NT2/D1 (cell line): ENCODE measurements around the gene DONSON.
"Not testable (repeated sequence)": the region's sequence is repeated elsewhere in the genome, so short reads cannot be mapped to it uniquely, and the experiment has no call there.

Experiments used
- DNase-seq: peaks from one replicate; pipeline ENCODE4 v3.0.0-alpha.2; 2011; ENCODE audit warnings: low read depth, low spot score
- H3K27me3 ChIP-seq: 2 replicates; pipeline ENCODE4 v1.6.0; 2011; ENCODE audit warnings: mild to moderate bottlenecking; ENCODE audit not compliant: insufficient read length, insufficient read depth
- H3K36me3 ChIP-seq: 2 replicates; pipeline ENCODE4 v1.6.1; 2011; ENCODE audit warnings: mild to moderate bottlenecking, low read length, mixed read lengths; ENCODE audit not compliant: insufficient read depth, insufficient read length
- H3K4me1 ChIP-seq: 2 replicates; pipeline ENCODE4 v1.5.1; 2011; ENCODE audit not compliant: insufficient read depth, insufficient read length
- H3K4me3 ChIP-seq: 2 replicates; pipeline ENCODE4 v1.5.1; 2011; ENCODE audit warnings: low read depth; ENCODE audit not compliant: insufficient read length
- H3K9ac ChIP-seq: 2 replicates; pipeline ENCODE4 v1.6.0; 2011; ENCODE audit warnings: low read depth; ENCODE audit not compliant: insufficient read length
- H3K9me3 ChIP-seq: 2 replicates; pipeline ENCODE4 v1.5.1; 2011; ENCODE audit warnings: mild to moderate bottlenecking, low read length; ENCODE audit not compliant: insufficient read depth
- SUZ12 ChIP-seq: IDR thresholded peaks from 2 replicates; pipeline ENCODE4 v1.6.1; 2011; ENCODE audit not compliant: insufficient read length, insufficient read depth; ENCODE audit errors: extremely low read depth
- YY1 ChIP-seq: IDR thresholded peaks from 2 replicates; pipeline ENCODE4 v1.6.1; 2011; ENCODE audit not compliant: insufficient read length, insufficient read depth
- ZNF274 ChIP-seq: IDR thresholded peaks from 2 replicates; pipeline ENCODE4 v1.6.1; 2011; ENCODE audit warnings: mild to moderate bottlenecking, low read depth, low read length

DONSON gene

DNA sequence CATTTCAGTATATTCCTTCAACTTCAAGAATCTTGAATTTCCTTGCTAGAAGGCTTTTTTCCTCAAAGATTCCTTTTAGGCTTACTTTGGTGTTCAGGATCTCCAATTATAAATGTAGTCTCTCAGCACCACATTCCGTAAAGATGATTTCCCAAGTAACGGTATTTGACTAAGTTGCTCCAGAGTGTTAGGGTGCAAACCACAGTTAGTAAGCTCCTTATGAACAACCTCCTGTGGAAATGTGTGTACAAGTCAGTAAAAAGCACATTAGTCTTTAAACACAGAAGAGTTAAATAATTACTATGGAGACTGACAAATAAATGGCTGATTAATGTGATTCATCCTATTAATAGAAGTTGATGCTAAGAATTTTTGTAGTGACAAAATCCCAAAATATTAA is 10.3 kb downstream of the DONSON start:
- Histone ChIP-seq H3K9ac (no peak overlapping the region), H3K36me3 (peaks cover 90% of the 10 kb centered on the region), H3K27me3 (no peaks in the 10 kb centered on the region), H3K9me3 (no peaks in the 10 kb centered on the region), H3K4me1 (no peaks in the 10 kb centered on the region), H3K4me3 (no peak overlapping the region)
- no peak for DNase-seq
- TF ChIP-seq SUZ12, result no peak
- TF ChIP-seq ZNF274, result no peak
- TF ChIP-seq YY1, result no peak

DNA sequence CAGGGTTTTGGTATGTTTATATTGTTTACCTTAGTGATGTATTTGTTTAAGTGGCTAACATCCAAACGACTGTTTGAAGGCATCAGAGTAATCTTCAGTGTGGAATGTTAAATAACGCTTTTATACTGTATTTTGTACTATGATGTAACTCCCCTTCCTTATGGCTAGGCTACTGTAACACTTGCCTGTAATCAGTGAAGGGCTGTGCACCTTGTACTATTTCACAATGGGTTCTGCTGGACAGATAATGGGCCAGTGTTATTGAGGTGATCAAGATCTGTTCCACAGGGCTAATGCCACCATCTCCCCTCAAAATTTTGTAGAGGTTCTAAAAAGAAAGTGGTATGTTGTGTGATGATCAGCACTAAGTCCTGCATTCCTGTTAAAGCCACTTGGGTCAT is 11.7 kb downstream of the DONSON start:
- not testable (repeated sequence) for H3K27me3 ChIP-seq, H3K4me3 ChIP-seq, H3K9me3 ChIP-seq, DNase-seq, H3K9ac ChIP-seq, H3K4me1 ChIP-seq
- H3K36me3 ChIP-seq, result peaks cover 92% of the 10 kb centered on the region

DNA sequence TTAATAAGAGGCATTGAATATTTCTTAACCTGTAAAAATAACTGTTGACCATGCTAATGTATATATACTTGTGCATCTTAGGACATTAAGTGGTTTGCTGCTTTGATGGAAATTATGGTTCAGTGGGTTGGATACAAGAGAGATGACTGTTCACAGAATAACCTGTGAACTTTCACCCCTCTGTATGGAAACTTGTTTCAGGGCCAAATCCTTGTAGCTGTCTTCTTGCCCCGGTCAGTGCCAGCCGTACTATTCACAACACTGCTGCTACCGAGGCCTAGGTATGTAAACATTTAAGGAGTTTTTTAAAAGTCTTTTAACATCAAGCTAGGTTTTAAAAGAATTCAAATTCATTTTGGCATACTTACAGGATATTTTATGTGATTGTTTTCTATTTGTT is 16.1 kb downstream of the DONSON start:
- no peaks in the 10 kb centered on the region for H3K9me3 ChIP-seq
- peaks cover 99% of the 10 kb centered on the region for H3K36me3 ChIP-seq
- no peaks in the 10 kb centered on the region for H3K4me1 ChIP-seq
- H3K4me3 ChIP-seq, result no peak overlapping the region
- TF ChIP-seq YY1, result no peak
- no peak for DNase-seq
- no peaks in the 10 kb centered on the region for H3K27me3 ChIP-seq
- no peak overlapping the region for H3K9ac ChIP-seq

DNA sequence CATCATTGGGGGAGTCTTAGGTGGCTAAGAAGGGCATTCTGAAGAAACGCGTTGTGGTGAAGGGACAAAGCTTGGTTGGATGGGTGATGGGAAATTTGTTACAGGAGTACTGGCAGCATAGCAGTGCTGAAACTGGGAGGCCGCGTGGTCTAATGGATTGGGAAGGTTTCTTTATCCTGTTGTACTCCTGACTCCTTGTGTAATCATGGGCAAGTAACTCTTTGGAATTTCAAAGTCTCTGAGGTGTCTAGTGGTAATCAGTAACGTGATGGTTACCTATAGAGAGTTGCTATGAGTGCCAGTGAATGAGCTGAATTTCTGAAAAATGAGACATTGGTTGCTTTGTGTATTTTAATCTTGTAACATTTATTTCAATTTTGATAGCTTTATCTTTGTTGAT is 18.5 kb downstream of the DONSON start:
- H3K9ac ChIP-seq, result no peak overlapping the region
- no peak overlapping the region for H3K4me3 ChIP-seq
- no peaks in the 10 kb centered on the region for H3K27me3 ChIP-seq
- no peaks in the 10 kb centered on the region for H3K9me3 ChIP-seq
- no peak for TF ChIP-seq ZNF274
- no peak for TF ChIP-seq YY1
- no peak for TF ChIP-seq SUZ12
- H3K4me1 ChIP-seq, result no peaks in the 10 kb centered on the region
- peaks cover 99% of the 10 kb centered on the region for H3K36me3 ChIP-seq
- no peak for DNase-seq

DNA sequence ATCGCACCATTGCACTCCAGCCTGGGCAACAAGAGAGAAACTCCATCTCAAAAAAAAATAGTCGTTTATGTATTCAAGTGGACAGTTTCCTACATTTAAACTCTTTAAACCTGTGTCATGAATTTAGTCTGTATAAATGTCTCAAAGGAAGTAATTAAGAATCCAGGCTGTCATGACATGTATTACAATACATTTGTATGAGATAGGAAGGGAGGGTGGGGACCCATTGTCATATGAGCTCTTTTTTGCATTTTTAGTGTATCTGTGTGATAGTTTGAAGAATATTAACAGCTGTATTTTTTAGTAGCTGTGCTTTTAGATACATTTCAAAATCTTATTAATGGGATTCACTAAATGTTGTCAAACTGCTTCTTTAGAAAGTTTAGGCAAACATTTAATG is 20.0 kb downstream of the DONSON start:
- Histone ChIP-seq H3K4me1 (no peaks in the 10 kb centered on the region), H3K27me3 (no peaks in the 10 kb centered on the region), H3K9me3 (no peaks in the 10 kb centered on the region), H3K9ac (no peak overlapping the region), H3K4me3 (no peak overlapping the region), H3K36me3 (peaks cover 98% of the 10 kb centered on the region)
- no peak for DNase-seq
- TF ChIP-seq SUZ12, result no peak
- TF ChIP-seq ZNF274, result no peak
- TF ChIP-seq YY1, result no peak

DNA sequence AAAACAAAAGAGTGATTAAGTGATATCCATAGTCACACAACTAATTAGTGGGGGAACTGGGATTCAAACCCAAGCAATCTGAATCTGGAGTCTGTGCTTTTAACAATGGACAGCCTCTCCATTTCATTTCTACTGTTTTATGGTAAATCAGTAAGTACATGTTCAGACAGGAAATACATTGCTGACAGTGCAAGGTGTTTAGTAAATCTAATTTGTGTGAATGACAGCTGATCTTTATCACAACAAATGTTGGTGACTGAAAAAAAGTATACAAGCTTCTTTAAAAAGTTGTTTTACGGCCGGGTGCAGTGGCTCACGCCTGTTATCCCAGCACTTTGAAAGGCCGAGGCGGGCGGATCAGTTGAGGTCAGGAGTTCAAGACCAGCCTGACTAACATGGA is 20.6 kb downstream of the DONSON start:
- no peak for TF ChIP-seq YY1
- no peak for TF ChIP-seq ZNF274
- no peak for TF ChIP-seq SUZ12
- no peaks in the 10 kb centered on the region for H3K4me1 ChIP-seq
- no peak overlapping the region for H3K4me3 ChIP-seq
- peaks cover 98% of the 10 kb centered on the region for H3K36me3 ChIP-seq
- H3K27me3 ChIP-seq, result no peaks in the 10 kb centered on the region
- no peak overlapping the region for H3K9ac ChIP-seq
- no peak for DNase-seq
- H3K9me3 ChIP-seq, result no peaks in the 10 kb centered on the region

DNA sequence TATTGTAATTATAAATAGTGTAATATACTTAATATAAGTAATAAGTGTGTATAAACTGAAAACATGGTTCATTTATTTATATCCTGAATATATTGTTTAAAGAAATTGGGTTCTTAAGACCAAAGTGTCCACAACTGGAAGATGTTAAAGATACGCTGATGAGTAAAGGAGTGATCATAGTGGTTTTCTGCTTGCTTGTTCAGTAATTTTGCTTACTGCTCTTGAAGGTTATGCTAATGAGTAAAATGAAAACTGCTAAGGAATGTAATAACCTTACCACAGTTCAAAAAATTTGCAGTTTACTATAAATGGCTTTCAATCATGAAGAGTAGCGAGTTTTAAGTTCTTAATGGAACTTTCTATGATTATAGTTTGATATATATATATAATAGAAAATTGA is 22.0 kb downstream of the DONSON start:
- no peak for DNase-seq

DNA sequence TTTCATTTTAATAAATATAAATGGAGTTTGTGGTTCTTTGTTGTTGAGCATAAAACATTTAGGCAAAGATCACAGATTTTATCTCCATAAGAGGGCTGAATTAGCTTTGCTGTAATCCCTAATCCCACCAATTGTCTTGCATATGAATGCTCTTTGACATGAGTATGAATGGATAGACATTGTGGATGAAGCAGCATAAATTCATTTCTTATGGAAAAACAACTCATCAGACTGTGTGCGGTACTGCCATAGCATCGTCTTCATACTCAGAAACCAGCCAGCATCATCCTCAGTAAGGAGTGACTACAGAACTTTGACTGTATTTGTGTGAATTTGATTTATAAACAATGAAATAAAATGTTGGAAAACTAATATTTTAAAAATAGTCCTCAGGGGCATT is 26.1 kb downstream of the DONSON start:
- H3K4me1 ChIP-seq, result no peaks in the 10 kb centered on the region
- no peak overlapping the region for H3K9ac ChIP-seq
- DNase-seq, result no peak
- no peaks in the 10 kb centered on the region for H3K9me3 ChIP-seq
- no peak overlapping the region for H3K4me3 ChIP-seq
- no peak for TF ChIP-seq YY1
- TF ChIP-seq ZNF274, result no peak
- TF ChIP-seq SUZ12, result no peak
- no peaks in the 10 kb centered on the region for H3K27me3 ChIP-seq
- H3K36me3 ChIP-seq, result peaks cover 98% of the 10 kb centered on the region

More for the DNA sequence above, 22.0 kb downstream of the DONSON start:
- Histone ChIP-seq H3K4me1 (no peaks in the 10 kb centered on the region), H3K36me3 (peaks cover 98% of the 10 kb centered on the region), H3K4me3 (no peak overlapping the region), H3K9me3 (no peaks in the 10 kb centered on the region), H3K27me3 (no peaks in the 10 kb centered on the region), H3K9ac (no peak overlapping the region)
- TF ChIP-seq ZNF274 (no peak), SUZ12 (no peak), YY1 (no peak)
